Measurements from ENCODE around the gene WNT7B.

DNA sequence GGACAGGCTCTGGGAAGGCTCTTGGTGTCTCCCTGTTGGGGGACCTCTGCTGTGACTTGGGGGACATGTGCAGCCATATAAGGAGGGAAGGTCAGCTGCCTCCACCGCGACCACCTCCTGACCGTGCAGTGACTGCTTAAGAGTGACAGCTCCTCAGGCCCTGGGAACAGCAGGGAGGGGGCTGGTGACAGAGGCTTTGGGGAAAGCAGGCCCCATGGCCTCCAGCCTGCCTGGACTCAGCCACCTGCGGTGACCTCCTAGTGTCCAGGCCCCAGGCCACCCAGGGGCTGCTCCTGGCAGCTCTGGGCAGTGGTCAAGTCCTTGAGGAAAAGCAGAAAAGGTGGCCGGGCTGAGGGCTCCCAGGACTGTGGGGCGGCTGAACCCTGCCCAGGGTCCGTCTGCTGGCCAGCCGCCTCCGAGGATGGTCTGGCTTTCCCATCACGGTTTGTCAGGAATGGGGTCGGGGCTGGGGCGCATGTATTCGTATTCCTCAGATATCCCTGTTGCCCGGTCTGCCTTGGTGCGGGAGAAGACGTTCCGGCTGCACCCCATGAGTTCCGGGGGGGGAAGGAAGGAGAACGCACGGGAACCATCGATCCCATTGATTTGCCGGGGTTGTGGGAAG, 96.8 kb downstream of the WNT7B start:
- TF ChIP-seq TARDBP (IDR thresholded peaks at IDR 0.05) = no peak
- TF ChIP-seq SP1 (IDR thresholded peaks at IDR 0.05) = no peak
- TF ChIP-seq, protein P1, sequence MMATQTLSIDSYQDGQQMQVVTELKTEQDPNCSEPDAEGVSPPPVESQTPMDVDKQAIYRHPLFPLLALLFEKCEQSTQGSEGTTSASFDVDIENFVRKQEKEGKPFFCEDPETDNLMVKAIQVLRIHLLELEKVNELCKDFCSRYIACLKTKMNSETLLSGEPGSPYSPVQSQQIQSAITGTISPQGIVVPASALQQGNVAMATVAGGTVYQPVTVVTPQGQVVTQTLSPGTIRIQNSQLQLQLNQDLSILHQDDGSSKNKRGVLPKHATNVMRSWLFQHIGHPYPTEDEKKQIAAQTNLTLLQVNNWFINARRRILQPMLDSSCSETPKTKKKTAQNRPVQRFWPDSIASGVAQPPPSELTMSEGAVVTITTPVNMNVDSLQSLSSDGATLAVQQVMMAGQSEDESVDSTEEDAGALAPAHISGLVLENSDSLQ (IDR thresholded peaks at IDR 0.05) = no peak

Data from HEK293T (cell line).